ENCODE measurements around the gene SNCB. TPM values are rescaled to one million over a fixed set of nuclear protein-coding genes. Genes with fewer than 3 reads are reported as not detected.

SNCB gene
- total RNA-seq, 1 donor from 2014 or later, result not detected

DNA sequence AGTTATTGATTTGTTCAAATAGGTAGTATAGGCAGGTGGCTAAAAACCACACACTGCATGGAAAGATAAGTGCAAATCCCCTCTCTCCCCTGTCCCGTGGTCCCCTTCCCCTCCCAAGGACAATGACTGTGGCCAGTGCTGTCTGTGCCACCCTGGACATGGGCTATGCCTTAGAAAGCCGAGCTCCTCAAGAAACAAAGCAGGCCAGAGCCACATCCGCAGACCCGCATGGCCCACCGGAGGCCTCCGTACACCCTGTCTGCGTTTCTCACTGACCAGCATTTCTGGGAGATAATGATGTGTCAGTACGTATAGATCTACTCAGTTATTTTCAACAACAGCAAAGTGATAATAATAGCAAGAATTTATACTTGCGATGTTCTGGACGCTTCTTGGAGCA, 33.2 kb upstream of the SNCB start:
- Histone ChIP-seq H3K9ac (no peak overlapping the region), H3K4me1 (peaks cover 14% of the 10 kb centered on the region), H3K9me3 (ENCODE audit: low read depth) (no peaks in the 10 kb centered on the region), H3K4me2 (no peak overlapping the region), H3K4me3 (no peak overlapping the region), H2AFZ (replicated peaks) (no peak overlapping the region), H3K79me2 (ENCODE audit: low read depth) (no peaks in the 10 kb centered on the region), H4K20me1 (ENCODE audit: low read depth) (no peaks in the 10 kb centered on the region), H3K27me3 (no peaks in the 10 kb centered on the region), H3K36me3 (no peaks in the 10 kb centered on the region), H3K27ac (no peak overlapping the region), H3F3A (ENCODE audit: low read depth) (peaks cover 12% of the 10 kb centered on the region)
- Mint-ChIP-seq H3K36me3 (no peaks in the 10 kb centered on the region), H3K4me1 (peaks cover 9% of the 10 kb centered on the region), H3K27me3 (ENCODE audit: insufficient read depth, low read depth) (peaks cover 13% of the 10 kb centered on the region), H3K4me3 (no peak overlapping the region), H3K9me3 (no peaks in the 10 kb centered on the region), H3K27ac (no peak overlapping the region)
- DNase-seq (ENCODE audit: low spot score), result no peak
- TF ChIP-seq EZH2phosphoT487 (IDR thresholded peaks at IDR 0.05), result no peak
- no peak for TF ChIP-seq EZH2 (IDR thresholded peaks at IDR 0.05)
- TF ChIP-seq CTCF (IDR thresholded peaks at IDR 0.05), result no peak

GRCh38 chr5:176662371-176663333, 32.3 kb upstream of the SNCB start:
- H3K4me3 Mint-ChIP-seq, result no peak overlapping the region
- Histone ChIP-seq H3K27ac (no peak overlapping the region), H3K27me3 (no peaks in the 10 kb centered on the region), H2AFZ (replicated peaks) (no peak overlapping the region), H3K4me1 (peaks cover 14% of the 10 kb centered on the region), H3K9ac (no peak overlapping the region), H3K79me2 (ENCODE audit: low read depth) (no peaks in the 10 kb centered on the region), H3K4me2 (no peak overlapping the region), H3K36me3 (no peaks in the 10 kb centered on the region), H4K20me1 (ENCODE audit: low read depth) (peaks cover 7% of the 10 kb centered on the region), H3K4me3 (no peak overlapping the region), H3F3A (ENCODE audit: low read depth) (peaks cover 12% of the 10 kb centered on the region), H3K9me3 (ENCODE audit: low read depth) (no peaks in the 10 kb centered on the region)
- H3K27me3 Mint-ChIP-seq (ENCODE audit: insufficient read depth, low read depth), result peaks cover 10% of the 10 kb centered on the region
- DNase-seq (ENCODE audit: low spot score), result no peak
- TF ChIP-seq EZH2phosphoT487 (IDR thresholded peaks at IDR 0.05) (no peak), EZH2 (IDR thresholded peaks at IDR 0.05) (no peak), CTCF (IDR thresholded peaks at IDR 0.05) (no peak)
- peaks cover 9% of the 10 kb centered on the region for H3K4me1 Mint-ChIP-seq
- H3K27ac Mint-ChIP-seq, result no peak overlapping the region
- H3K9me3 Mint-ChIP-seq, result no peaks in the 10 kb centered on the region
- H3K36me3 Mint-ChIP-seq, result no peaks in the 10 kb centered on the region

DNA sequence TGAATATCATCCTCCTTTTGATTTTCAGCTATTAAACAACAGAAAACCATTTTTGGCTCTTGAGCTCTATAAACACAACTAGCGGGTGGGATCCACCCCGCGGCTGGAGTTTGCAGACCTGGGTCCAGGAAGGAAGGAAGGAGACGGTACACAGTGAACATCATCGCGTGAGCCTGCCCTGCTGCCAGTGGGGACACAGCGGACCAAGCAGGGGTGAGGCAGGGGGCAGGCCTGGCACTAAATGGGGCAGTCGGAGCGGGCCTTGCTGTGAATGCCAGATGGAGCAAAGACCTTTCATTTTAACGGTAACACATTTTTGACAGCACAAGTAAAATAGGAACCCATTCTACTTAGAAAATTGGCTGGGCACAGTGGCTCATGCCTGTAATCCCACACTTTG, 31.3 kb upstream of the SNCB start:
- H3K4me3 ChIP-seq, result no peak overlapping the region
- H3K27ac Mint-ChIP-seq, result no peak overlapping the region
- no peaks in the 10 kb centered on the region for H3K36me3 ChIP-seq
- H3K9me3 Mint-ChIP-seq, result no peaks in the 10 kb centered on the region
- peaks cover 8% of the 10 kb centered on the region for H4K20me1 ChIP-seq (ENCODE audit: low read depth)
- H3K27ac ChIP-seq, result no peak overlapping the region
- H3F3A ChIP-seq (ENCODE audit: low read depth), result peaks cover 12% of the 10 kb centered on the region
- peaks cover 9% of the 10 kb centered on the region for H3K4me1 Mint-ChIP-seq
- H3K9me3 ChIP-seq (ENCODE audit: low read depth), result no peaks in the 10 kb centered on the region
- peaks cover 14% of the 10 kb centered on the region for H3K4me1 ChIP-seq
- H3K4me2 ChIP-seq, result no peak overlapping the region
- H3K27me3 Mint-ChIP-seq (ENCODE audit: insufficient read depth, low read depth), result peaks cover 11% of the 10 kb centered on the region
- no peak overlapping the region for H3K4me3 Mint-ChIP-seq
- TF ChIP-seq EZH2 (IDR thresholded peaks at IDR 0.05) (no peak), EZH2phosphoT487 (IDR thresholded peaks at IDR 0.05) (no peak), CTCF (IDR thresholded peaks at IDR 0.05) (no peak)
- no peaks in the 10 kb centered on the region for H3K27me3 ChIP-seq
- no peak overlapping the region for H2AFZ ChIP-seq (replicated peaks)
- no peak overlapping the region for H3K9ac ChIP-seq
- no peak for DNase-seq (ENCODE audit: low spot score)
- no peaks in the 10 kb centered on the region for H3K79me2 ChIP-seq (ENCODE audit: low read depth)
- no peaks in the 10 kb centered on the region for H3K36me3 Mint-ChIP-seq
